ENCODE results near the gene TMEM9B.
"Not testable (repeated sequence)": the region's sequence is repeated elsewhere in the genome, so short reads cannot be mapped to it uniquely, and the experiment has no call there.

The TMEM9B gene

DNA sequence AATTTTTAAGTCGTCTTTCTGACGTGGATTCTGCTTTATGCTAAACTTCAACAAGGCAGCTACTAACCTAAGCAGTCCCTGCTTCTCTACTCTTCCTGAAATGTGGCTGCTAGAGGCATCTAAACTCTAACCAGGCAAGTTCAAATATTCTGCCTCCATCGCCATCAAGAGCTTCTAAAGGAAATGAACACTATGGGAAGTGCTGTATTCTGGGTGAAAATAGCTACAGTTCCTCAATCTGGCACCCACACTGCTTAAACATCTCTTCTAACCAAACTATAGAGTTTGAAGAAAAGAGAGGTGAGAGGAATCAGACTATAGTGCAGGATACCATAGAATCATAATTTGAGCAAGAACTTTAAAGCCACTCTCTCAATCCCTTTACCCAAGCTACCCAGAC, 33.2 kb upstream of the TMEM9B start:
- Mint-ChIP-seq H3K4me1 (peaks cover 8% of the 10 kb centered on the region), H3K9me3 (no peaks in the 10 kb centered on the region), H3K27ac (ENCODE audit: low read depth) (no peak overlapping the region), H3K27me3 (peaks cover 38% of the 10 kb centered on the region), H3K4me3 (no peak overlapping the region), H3K36me3 (ENCODE audit: insufficient read depth) (no peaks in the 10 kb centered on the region)
- no peak for ATAC-seq (replicated peaks; ENCODE audit: extremely low read depth, poor library complexity, severe bottlenecking)
- DNase-seq (ENCODE audit: low spot score in 2 of 2): no peak

DNA sequence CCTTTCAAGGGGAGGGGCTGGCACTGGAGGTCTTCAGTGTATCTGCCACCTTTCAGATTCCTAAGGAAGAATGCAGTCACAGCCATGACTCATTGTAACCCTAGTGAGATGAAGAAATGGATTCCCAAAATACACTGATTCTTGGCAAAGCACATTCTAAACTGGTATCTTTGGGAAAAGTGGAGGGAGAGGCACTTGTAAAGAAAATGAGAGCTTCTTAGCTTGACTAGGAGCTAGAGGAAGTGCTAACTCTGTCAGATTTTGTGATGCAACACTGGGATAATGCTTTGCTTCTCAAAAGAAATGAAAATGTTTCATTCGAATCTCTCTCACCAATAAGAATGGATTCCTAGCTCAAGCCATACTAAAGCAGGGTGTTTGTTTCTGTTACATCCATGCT, 25.2 kb upstream of the TMEM9B start:
- Mint-ChIP-seq H3K4me1 (no peaks in the 10 kb centered on the region), H3K9me3 (no peaks in the 10 kb centered on the region), H3K36me3 (ENCODE audit: insufficient read depth) (peaks cover 3% of the 10 kb centered on the region), H3K27me3 (peaks cover 35% of the 10 kb centered on the region), H3K27ac (ENCODE audit: low read depth) (no peak overlapping the region), H3K4me3 (no peak overlapping the region)
- DNase-seq (ENCODE audit: low spot score in 2 of 2) (no peak), ATAC-seq (replicated peaks; ENCODE audit: extremely low read depth, poor library complexity, severe bottlenecking) (no peak)

DNA sequence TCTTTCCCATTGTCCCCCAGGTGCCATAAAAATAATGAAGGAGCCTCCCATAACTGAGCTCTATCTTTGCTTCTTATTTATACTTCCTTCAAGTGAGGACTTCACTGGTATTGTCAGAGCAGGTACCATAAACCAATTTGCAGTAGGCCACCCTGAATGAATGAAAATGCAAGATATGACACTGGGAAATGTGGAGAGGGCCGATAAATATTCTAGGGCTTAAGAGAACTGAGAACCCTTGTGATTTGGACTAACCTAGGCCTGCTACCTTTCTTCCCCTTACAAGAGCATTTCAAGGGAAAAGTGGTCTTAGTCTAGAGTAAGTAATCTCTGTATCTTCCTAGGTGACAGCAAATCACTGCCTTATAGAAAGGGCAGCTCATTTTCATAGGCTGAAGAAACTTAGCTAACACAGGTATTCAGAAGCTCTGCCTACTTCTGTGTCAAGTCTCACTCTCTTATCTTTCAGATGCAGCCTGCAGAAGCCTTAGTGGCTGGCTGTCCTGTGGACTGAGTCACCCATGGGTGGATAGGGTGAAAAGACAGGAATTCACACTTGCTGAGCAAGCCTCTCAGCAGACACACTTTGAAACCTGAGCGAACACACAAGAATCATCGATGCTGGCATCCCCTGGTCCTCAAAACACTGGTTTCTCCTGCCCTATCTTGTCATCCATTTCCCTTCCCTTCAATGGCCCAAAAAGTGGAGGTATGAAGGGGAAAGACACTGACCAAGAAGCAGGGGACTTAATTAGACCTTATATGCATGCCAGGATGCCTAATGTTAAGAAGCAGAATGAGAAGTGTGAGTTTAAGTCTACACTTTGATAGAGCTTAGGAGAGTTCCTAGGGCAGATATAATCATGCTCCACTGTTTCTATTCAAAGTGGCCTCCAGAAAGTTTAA, 24.3 kb upstream of the TMEM9B start:
- peaks cover 3% of the 10 kb centered on the region for H3K36me3 Mint-ChIP-seq (ENCODE audit: insufficient read depth)
- ATAC-seq (replicated peaks; ENCODE audit: extremely low read depth, poor library complexity, severe bottlenecking) (no peak), DNase-seq (ENCODE audit: low spot score in 2 of 2) (no peak)
- H3K27ac Mint-ChIP-seq (ENCODE audit: low read depth): no peak overlapping the region
- H3K4me1 Mint-ChIP-seq: no peaks in the 10 kb centered on the region
- no peaks in the 10 kb centered on the region for H3K9me3 Mint-ChIP-seq
- H3K27me3 Mint-ChIP-seq: peaks cover 35% of the 10 kb centered on the region
- no peak overlapping the region for H3K4me3 Mint-ChIP-seq

DNA sequence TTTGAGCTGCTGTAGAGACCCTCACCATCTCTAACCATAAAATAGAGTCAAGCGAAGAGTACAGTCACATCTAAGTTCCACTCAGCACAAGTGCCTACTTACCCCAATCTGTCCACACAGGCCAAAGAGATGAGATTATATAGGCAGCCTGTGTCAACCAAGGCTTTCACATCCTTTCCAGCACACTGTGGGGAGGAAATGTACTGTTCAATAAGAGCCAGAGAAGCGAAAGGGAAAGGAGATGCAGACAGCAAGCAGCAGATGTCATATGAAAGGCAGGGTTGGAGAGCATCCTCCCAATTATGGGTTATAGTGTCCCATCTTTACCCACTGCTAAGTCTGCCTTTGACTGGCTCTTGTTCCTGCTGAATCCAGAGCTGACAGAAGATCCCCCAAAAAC, 23.2 kb upstream of the TMEM9B start:
- peaks cover 3% of the 10 kb centered on the region for H3K36me3 Mint-ChIP-seq (ENCODE audit: insufficient read depth)
- ATAC-seq (replicated peaks; ENCODE audit: extremely low read depth, poor library complexity, severe bottlenecking) (no peak), DNase-seq (ENCODE audit: low spot score in 2 of 2) (no peak)
- no peaks in the 10 kb centered on the region for H3K4me1 Mint-ChIP-seq
- no peaks in the 10 kb centered on the region for H3K9me3 Mint-ChIP-seq
- H3K4me3 Mint-ChIP-seq: no peak overlapping the region
- peaks cover 33% of the 10 kb centered on the region for H3K27me3 Mint-ChIP-seq
- no peak overlapping the region for H3K27ac Mint-ChIP-seq (ENCODE audit: low read depth)

DNA sequence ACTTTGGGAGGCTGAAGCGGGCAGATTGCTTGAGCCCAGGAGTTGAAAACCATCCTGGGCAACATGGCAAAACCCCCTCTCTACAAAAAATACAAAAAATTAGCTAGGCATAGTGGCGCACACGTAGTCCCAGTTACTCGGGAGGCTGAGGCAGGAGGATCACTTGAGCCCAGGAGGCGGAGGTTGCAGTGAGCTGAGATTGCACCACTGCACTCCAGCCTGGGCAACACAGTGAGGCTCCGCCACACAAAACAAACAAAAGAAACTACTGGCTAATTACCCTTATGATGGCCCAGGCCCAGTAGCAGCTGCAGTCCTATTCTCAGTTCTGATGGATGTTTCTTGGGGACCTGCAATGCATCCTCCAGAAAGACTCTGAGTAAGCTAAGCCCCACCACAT, 22.5 kb upstream of the TMEM9B start:
- peaks cover 26% of the 10 kb centered on the region for H3K27me3 Mint-ChIP-seq
- H3K4me1 Mint-ChIP-seq; DNase-seq (ENCODE audit: low spot score in 2 of 2); ATAC-seq (replicated peaks; ENCODE audit: extremely low read depth, poor library complexity, severe bottlenecking); H3K4me3 Mint-ChIP-seq; H3K27ac Mint-ChIP-seq (ENCODE audit: low read depth); H3K36me3 Mint-ChIP-seq (ENCODE audit: insufficient read depth); H3K9me3 Mint-ChIP-seq: not testable (repeated sequence)

DNA sequence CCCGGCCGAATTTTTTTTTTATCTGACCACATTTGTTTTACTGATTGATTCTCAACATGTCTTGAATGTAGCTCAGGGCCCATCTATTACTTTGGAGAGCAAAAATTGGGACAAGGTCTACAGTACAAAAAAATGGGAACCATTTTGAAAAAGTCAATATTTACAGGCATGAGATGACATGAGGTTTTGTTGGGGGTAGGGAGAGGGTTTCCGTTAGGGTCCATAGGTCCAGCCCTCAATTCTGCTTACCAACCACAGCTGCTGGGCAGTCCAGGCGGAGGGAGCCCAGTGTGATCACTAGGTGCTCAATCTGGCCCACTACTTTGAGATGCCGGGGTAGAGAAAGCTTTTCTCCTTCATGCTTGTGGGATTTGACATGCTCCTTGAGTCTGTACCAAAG, 21.2 kb upstream of the TMEM9B start:
- no peak for ATAC-seq (replicated peaks; ENCODE audit: extremely low read depth, poor library complexity, severe bottlenecking)
- Mint-ChIP-seq H3K36me3 (ENCODE audit: insufficient read depth) (peaks cover 3% of the 10 kb centered on the region), H3K4me3 (no peak overlapping the region), H3K27ac (ENCODE audit: low read depth) (no peak overlapping the region), H3K9me3 (no peaks in the 10 kb centered on the region), H3K27me3 (peaks cover 24% of the 10 kb centered on the region), H3K4me1 (no peaks in the 10 kb centered on the region)
- DNase-seq (ENCODE audit: low spot score in 2 of 2): no peak

DNA sequence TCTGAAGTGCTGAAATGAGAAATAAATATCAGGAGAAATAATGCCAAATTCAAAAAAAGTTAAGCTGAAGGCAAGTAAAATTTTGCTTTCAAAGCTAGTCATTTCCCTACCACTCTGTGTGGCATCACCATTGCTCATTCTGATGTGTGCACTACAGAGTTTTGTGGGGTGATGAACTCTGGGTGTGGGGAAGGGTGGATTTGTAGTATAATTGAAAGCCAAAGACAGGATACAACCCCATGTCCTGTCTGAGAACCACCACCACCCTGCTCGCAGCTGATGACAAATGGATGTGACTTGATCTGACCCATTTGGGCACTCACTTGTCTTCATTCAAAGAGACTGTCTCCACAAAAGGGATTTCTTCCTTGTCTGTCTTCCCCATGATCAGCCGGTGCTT, 19.3 kb upstream of the TMEM9B start:
- ATAC-seq (replicated peaks; ENCODE audit: extremely low read depth, poor library complexity, severe bottlenecking): no peak
- no peak overlapping the region for H3K4me3 Mint-ChIP-seq
- H3K27ac Mint-ChIP-seq (ENCODE audit: low read depth): no peak overlapping the region
- H3K4me1 Mint-ChIP-seq: no peaks in the 10 kb centered on the region
- peaks cover 14% of the 10 kb centered on the region for H3K27me3 Mint-ChIP-seq
- H3K36me3 Mint-ChIP-seq (ENCODE audit: insufficient read depth): no peaks in the 10 kb centered on the region
- H3K9me3 Mint-ChIP-seq: no peaks in the 10 kb centered on the region
- DNase-seq (ENCODE audit: low spot score in 2 of 2): no peak

DNA sequence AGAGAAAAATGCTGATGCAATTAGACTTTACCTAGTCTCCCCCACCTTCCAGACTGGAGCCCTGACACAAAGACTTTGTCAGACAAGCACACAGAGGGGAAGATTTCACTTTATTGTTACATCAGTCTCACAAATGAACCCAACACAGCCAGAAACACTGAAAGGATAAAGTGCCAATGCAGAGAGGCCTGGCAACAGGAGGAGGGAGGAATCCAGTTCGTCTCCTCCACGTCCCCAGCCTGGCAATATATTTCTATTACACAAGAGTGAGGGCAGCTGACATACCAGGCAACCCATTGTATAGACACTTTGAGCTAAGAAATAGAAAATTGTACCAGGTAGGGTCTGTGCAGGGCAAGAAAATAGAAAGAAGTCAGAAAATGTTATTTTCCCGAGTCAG, 16.2 kb upstream of the TMEM9B start:
- ATAC-seq (replicated peaks; ENCODE audit: extremely low read depth, poor library complexity, severe bottlenecking) (no peak), DNase-seq (ENCODE audit: low spot score in 2 of 2) (no peak)
- no peaks in the 10 kb centered on the region for H3K36me3 Mint-ChIP-seq (ENCODE audit: insufficient read depth)
- H3K27me3 Mint-ChIP-seq: no peaks in the 10 kb centered on the region
- no peak overlapping the region for H3K4me3 Mint-ChIP-seq
- no peaks in the 10 kb centered on the region for H3K4me1 Mint-ChIP-seq
- no peak overlapping the region for H3K27ac Mint-ChIP-seq (ENCODE audit: low read depth)
- H3K9me3 Mint-ChIP-seq: no peaks in the 10 kb centered on the region

DNA sequence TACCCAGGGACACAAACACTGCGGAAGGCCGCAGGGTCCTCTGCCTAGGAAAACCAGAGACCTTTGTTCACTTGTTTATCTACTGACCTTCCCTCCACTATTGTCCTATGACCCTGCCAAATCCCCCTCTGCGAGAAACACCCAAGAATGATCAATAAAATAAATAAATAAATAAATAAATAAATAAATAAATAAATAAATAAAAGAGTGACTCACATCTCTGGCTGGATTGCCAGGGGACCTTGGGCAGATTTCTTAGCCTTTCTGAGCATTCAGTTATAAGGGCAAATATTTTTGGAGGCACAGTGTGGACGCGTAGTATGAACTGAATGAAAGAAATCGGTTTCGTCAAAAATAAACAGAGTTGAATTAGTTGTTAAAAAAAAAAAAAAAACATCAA, 15.1 kb upstream of the TMEM9B start:
- DNase-seq (ENCODE audit: low spot score in 2 of 2); H3K36me3 Mint-ChIP-seq (ENCODE audit: insufficient read depth); H3K27ac Mint-ChIP-seq (ENCODE audit: low read depth); H3K9me3 Mint-ChIP-seq; H3K4me1 Mint-ChIP-seq; H3K27me3 Mint-ChIP-seq; ATAC-seq (replicated peaks; ENCODE audit: extremely low read depth, poor library complexity, severe bottlenecking); H3K4me3 Mint-ChIP-seq: not testable (repeated sequence)

DNA sequence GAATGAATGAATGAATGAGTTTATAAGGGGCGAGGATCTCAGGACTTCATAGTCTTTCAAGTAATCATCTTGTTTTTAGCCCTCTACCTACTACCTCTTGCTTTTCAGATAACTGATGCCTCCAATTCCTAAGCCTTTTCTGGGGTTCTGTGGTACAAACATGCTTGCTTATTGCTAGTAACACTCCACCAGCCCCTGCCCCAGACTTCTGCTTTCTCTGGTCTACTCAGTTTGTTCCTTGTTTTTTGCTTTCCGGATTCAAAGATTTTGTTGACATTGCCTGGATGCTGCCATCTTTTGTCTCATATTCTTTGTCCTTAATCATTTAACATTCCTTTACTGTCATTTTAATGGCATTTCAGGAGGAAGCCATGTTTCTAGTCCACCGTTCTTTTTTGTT, 8.9 kb upstream of the TMEM9B start:
- ATAC-seq (replicated peaks; ENCODE audit: extremely low read depth, poor library complexity, severe bottlenecking): no peak
- no peaks in the 10 kb centered on the region for H3K27me3 Mint-ChIP-seq
- H3K27ac Mint-ChIP-seq (ENCODE audit: low read depth): no peak overlapping the region
- no peak for DNase-seq (ENCODE audit: low spot score in 2 of 2)
- no peak overlapping the region for H3K4me3 Mint-ChIP-seq
- H3K4me1 Mint-ChIP-seq: no peaks in the 10 kb centered on the region
- H3K9me3 Mint-ChIP-seq: no peaks in the 10 kb centered on the region
- H3K36me3 Mint-ChIP-seq (ENCODE audit: insufficient read depth): no peaks in the 10 kb centered on the region

DNA sequence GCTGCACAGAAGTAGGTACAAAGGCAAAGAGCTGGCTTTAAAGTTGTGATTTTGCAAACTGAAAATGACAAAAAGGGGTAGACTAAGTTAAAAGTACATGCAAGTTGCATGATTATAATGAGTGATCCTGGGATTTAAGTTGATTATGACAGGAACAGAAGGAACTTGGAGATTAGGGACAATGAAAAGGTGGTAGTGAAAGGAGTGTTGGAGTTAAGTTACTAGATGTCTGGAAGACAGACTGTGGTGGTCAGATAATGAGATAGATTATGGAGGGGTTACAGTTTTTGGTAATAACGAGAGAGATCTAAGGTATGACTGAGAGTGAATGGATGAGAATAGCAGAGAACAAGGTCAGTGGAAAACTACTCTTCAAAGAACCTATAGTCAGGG, 7.7 kb upstream of the TMEM9B start:
- H3K4me1 Mint-ChIP-seq: no peaks in the 10 kb centered on the region

DNA sequence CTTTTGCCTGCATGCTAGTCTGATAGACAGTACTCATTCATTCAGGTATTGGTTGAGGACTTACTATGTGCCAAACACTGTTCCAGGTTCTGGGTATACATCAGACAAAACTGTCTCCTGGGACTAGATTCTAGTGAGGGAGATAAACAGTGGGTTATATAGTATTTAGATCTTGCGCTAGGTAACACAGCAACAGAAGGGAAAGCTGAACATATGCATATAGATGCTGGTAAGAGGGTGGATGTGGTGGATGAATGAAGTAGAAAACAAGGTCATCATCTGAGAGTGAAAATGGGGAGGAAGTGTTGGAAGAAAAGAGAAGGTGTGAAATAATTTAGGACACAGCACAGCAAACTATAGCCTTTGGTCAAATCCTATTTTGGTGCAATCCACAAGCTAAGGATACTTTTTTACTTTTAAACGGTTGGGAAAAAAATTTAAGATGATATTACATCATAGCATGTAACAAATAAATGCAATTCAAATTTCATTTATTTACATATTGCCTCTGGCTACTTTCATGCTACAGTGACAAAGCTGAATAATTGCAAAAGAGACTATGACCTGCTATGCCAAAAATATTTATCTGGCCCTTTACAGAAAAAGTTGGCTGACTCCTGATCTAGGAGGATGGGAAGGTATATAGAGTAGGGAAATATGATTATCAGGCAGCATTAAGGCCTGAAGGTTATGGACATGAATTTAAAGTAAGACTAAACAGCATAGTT, 7.1 kb upstream of the TMEM9B start:
- H3K4me3 Mint-ChIP-seq: no peak overlapping the region
- ATAC-seq (replicated peaks; ENCODE audit: extremely low read depth, poor library complexity, severe bottlenecking): no peak
- no peaks in the 10 kb centered on the region for H3K4me1 Mint-ChIP-seq
- H3K9me3 Mint-ChIP-seq: no peaks in the 10 kb centered on the region
- no peak for DNase-seq (ENCODE audit: low spot score in 2 of 2)
- no peaks in the 10 kb centered on the region for H3K27me3 Mint-ChIP-seq
- H3K36me3 Mint-ChIP-seq (ENCODE audit: insufficient read depth): no peaks in the 10 kb centered on the region
- no peak overlapping the region for H3K27ac Mint-ChIP-seq (ENCODE audit: low read depth)

More for the DNA sequence above, 7.7 kb upstream of the TMEM9B start:
- Mint-ChIP-seq H3K4me3 (no peak overlapping the region), H3K9me3 (no peaks in the 10 kb centered on the region), H3K27me3 (no peaks in the 10 kb centered on the region), H3K36me3 (ENCODE audit: insufficient read depth) (no peaks in the 10 kb centered on the region), H3K27ac (ENCODE audit: low read depth) (no peak overlapping the region)
- ATAC-seq (replicated peaks; ENCODE audit: extremely low read depth, poor library complexity, severe bottlenecking) (no peak), DNase-seq (ENCODE audit: low spot score in 2 of 2) (no peak)

DNA sequence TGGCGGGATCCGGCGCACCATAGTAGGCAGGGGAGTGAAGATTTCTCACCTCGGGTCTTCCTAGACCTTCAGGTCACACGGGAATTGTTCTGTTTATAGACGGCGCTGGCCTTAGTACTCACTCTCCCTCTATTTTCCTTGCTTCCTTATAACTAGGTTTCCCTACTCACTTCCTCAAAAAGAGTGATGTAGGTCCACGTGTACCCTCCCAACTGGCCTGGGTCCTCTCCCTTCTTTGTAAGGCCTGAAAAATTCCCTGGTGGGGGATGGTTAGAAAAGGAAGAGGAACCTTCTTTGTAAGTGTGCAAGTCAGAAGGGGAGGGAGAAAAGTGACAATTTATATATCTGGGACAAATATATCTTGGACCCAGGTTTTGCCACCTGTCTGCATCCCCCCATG, 2.9 kb upstream of the TMEM9B start:
- no peaks in the 10 kb centered on the region for H3K27me3 Mint-ChIP-seq
- no peak for DNase-seq (ENCODE audit: low spot score in 2 of 2)
- no peak overlapping the region for H3K4me3 Mint-ChIP-seq
- no peak overlapping the region for H3K27ac Mint-ChIP-seq (ENCODE audit: low read depth)
- no peak for ATAC-seq (replicated peaks; ENCODE audit: extremely low read depth, poor library complexity, severe bottlenecking)
- no peaks in the 10 kb centered on the region for H3K9me3 Mint-ChIP-seq
- peaks cover 17% of the 10 kb centered on the region for H3K4me1 Mint-ChIP-seq
- H3K36me3 Mint-ChIP-seq (ENCODE audit: insufficient read depth): peaks cover 3% of the 10 kb centered on the region
